CD4-positive, alpha-beta T cell treated with Interleukin-6 for 4 hours (primary cell): ENCODE results near the gene CELF4.

ENCODE experiments used
- DNase-seq: peaks from one replicate; pipeline ENCODE4 v3.0.0-alpha.2; 2020; ENCODE audit warnings: mixed read lengths

CELF4 gene

DNA sequence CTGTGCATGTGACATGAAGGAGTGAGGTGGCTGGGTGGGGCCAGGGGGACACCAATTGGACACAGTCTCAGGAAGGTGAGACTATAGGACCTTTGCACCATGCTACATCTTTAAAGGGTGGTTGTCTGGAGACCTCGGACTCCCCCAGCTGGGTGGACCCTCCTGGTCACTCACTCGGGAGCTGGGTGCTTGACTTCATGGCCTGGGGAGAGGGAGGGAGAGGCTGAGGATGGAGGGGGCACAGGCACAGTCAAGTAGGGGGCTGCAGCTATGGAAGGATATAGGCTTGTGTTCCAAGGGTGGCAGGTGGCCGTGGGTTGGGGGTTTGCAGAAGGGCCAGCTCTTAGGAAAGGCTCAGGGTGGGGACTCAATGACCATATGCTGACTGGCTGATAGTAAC lies 7.1 kb upstream of the CELF4 start:
- no peak for DNase-seq

DNA sequence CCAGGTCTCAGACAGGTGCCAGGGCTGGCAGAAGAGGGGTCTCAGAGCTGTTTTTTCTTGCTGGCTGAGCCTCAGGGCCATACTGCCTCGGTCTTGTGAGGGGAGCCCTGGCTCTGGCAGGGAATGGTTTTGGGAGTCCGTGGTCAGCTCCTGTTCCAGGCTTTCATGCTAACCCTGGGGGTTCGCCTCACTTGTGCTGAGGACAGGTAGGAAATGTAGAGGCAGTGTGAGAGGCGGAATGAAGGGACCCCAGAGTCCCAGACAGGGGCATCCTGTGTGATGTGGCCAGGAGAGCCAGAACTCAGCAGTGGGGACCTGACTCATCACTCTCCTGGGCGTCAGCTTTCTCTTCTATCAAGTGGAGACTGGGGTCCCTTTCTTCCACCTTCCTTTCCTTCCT lies 5.7 kb upstream of the CELF4 start:
- no peak for DNase-seq

DNA sequence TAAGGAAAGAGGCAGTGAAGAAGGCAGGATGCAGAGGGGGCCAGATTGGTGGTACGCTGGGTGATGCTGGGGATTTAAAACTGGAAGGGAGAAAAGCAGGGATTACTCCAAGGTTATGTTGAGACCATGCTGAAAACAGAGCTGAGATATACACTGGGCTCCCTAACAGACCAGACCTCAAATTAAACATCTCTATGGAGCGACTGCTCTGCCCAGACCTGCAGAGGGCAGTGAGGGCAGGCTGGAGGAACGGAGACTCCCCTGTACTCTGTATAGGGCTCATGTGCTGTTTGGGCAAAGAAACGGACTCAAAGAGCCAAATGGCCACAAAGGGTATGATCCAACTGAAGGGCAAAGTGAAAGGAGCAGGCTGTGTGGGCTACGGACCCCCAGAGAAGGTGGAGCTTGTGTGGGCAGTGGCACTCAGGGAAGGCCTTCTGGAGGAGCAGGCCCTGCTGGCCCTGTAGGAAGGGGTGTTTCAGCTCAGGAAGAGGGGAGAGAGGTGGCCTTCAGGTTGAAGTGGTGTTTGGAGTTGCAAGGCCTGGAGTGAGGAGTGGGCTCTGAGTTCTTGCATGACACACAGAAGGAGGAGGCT lies 4.8 kb upstream of the CELF4 start:
- DNase-seq = no peak

DNA sequence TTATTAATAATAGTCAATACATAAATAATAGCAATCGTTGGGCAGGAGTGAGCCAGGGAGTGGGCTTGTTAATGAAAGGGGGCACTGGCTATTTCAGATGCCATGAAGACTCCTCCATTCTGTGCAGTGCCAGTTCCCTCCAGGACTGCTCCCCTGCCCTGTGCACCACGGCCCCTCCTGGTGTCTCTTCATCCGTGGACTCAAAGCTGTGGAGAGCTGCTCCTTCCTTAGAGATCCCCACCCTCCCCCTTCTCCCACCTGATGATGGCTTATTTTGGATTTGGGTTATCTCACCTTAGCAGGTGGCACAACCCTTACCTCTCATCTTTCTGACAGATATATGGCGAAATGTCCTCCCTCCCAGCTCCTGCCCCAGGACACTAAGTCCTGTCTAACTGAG lies 3.1 kb upstream of the CELF4 start:
- DNase-seq = no peak

DNA sequence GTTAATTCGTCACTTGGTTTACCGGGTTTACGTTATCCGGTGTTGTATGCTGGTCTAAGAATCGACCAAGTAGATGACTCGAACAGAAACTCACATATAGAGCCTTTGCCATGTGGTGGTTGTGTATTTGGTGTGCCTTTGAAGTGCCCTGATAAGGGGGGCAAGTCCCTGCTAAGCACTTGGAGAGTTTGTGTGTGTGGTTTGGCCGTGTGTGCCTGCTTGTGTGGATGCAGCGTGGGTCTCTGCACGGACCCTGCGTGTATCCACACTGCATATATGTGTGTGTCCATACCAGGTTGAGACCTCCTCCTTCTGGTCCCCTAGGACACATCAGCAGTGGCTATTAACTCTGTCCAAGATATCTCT lies 2.4 kb upstream of the CELF4 start:
- no peak for DNase-seq

DNA sequence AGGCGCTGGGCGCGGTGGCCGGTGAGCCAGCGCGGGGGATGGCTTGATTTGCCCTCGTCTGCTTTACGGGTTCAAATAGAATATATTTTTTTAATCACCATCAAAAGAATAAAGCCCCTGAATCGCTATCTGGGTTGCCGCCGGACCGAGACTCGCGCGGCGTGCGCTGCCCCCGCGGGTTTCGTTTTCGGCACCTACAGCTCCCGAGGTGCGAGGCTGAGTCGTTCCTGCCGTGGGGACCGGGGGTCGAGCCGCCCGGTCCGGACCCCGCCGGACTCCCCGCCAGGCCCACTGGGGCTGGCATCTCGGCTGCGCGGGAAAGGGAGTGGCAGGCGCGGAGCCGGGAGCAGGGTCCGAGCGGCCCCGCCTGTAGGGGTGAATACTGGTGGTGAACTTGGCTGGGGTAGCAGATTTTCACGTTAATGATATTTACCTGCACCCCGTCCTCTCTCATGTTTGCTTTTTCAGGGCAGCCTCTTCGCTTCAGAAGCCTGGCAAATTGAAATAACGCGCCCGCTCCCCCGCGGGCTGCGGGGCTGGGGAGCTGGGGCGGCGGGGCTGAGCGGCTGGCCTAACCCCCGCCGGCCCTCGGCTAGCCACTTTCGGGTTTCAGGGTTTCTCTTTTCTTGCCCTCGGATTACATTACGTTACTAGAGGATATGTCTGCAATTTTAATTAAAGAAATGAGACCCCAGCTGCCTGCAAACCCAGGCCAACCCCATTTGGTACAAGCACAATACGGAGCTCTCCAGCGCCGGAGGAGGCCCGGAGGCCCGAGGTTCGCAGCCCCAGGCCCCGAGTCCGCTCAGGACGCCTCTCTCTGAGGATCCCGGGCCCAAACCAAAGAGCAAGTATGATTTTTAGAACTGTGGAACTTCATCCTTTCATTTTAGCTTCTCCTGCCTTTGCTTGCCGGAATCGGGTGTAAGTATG lies 1.7 kb upstream of the CELF4 start:
- no peak for DNase-seq

DNA sequence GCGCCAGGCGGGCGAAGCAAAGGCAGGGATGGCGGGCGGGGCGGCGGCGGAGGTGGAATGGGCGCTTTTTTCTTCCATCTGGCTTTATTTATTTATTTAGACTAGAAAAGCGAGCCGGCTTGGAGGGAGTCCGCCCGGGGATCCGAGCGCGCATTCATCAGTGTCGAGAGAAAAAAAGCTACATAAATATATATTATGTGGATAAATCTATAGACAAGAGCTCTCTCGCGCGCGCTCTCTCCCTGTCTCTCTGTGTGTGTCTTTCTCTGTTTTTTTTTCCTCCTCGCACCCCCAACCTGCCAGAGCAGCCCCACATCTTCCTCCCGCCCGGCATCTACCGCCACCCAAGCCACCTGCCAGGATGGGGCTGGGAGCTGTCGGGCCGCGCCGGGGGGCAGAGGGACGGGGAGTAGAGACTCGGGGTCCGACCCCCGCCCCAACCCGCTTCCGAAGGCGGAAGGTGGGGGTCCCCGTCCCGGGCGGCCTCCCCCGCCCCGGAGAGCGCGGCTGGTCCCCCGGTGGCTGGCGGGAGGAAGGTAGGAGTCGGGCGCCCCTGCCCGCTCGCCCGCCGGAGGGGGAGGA lies 972 bp upstream of the CELF4 start:
- DNase-seq = no peak

DNA sequence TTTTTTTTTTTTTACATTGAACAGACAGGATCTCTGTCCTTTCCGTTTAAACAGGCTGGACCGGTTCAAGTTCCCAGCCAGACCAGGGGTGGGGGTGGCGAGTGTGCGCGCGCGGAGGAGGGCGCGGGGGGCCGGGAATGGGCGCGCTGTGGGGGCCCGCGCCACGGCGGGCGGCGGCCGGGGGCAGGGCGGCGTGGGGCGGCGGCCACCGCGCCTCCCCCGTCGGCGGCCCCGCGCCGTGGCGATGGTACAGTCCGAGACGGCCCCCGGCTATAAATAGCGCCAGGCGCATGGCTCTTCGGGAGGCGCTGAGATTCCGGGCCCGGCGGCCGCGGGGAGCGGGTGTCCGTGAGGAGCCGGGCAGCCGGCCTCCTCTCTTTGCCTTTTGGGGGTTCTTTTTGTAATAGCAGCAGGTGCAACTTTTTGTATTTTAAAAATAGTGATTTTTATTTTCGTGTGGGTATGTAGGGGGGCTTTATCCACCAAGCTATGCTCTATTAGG lies 430 bp upstream of the CELF4 start:
- no peak for DNase-seq

DNA sequence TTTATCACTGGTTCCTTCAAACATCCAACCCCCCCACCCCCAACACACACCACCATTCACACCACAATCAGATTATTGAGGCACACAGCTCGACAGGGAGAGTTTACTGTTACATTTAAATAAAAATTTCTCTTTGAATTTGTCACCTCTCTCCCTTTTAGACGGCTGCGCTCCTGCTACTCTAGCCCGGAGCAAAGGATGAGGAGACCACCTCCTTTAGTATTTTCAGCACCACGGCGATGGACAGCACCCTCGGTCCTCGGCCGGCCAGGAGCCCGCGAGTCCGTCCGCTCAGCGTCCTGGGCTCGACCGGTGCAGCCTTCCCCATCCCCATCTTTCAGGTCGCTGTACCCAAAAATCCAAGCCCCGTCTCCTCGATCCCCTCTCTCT lies 892 bp downstream of the CELF4 start:
- no peak for DNase-seq

DNA sequence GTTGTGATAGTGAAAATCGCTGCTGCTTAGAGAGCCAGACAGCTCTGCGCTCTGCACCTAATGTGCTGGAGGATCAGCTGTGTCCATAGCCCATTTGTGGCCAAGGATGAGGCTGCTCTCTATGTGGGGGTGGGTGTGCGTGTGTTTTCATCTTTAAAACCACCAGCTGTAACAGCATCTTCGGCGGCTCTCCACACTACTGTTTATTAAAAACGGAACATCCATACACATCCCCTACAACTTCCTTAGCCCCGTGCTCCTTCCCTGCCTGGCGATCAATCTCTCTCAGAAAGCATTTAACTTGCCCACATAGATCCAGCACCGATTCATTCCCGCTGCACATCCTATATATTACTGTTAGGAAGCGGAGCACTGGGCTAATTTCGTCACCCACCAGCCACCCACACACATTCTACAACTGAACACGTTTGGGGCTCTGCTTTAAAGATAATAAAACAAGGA lies 1.6 kb downstream of the CELF4 start:
- DNase-seq = no peak

DNA sequence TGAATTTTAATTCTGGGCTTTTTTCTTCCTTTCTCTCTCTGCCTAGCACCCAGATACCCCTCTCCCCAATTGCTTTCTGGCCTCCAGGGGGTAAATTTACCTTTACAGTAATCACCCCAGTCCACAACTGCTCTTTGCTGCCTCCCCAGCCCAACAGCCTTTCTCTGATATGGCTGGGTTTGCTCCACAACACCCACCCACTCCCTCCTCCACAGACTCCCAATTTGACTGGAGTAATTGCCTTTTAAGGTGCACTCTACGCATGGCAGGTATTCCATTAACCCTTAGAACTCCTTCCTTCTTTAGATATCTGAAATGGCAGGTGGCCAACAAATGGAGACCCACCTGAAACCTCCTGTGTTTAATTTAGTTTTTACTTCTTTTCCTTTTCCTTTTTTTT lies 3.6 kb downstream of the CELF4 start:
- DNase-seq = no peak

DNA sequence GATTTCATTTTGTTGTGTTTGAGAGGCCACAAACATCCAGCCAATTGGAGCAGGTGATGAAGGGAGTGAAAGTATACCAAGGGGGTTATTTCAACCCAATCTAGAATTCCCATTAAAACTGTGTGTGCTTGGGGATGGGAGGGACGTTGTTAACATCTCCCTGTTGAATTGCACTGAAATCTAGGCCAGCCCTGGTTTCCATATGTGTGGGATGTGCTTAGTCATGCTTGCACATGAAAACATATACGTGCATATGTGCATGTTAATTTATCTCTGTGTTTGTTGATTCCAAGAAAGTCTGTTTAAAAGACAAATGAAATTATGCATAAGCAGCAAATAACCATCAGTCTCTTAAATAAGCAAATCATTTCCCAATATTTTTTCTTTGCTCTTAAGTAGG lies 5.6 kb downstream of the CELF4 start:
- DNase-seq = no peak

DNA sequence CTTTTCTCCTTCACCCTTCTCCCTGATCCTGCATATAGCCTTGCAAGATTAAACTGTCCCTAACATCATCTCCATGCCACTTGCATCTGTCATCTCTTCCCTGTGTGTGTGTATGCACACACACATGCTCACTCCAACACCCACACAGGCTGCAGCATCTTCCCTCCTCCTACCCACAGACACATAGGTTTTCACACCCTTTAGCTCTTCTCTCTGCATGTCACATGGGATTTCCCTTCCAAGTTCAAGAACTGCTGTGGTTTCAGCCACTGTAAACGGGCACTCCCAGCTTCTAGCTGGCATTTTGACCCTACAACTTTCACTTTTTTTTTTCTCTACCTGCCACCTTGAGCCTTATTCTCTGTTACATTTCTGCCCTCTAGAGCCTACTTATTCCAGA lies 6.4 kb downstream of the CELF4 start:
- no peak for DNase-seq

DNA sequence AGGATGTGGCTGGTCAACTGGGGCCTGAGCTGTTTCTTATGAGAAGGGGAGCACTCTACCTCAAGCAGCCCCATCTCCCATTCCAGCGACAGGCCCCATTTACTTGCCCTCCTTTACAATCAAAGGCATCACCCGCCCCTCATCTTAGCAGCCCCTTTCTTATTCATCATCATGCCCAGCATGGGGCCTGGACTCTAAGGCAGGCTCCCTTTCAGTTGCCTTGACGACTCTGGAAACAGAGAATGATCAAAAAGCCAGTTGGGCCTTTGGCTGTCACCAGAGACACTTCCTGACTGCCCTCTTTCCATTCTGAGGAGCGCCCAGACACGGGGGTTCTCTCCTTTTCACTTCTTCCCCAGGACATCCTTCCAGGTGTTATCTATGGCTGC lies 11.2 kb downstream of the CELF4 start:
- DNase-seq = no peak

DNA sequence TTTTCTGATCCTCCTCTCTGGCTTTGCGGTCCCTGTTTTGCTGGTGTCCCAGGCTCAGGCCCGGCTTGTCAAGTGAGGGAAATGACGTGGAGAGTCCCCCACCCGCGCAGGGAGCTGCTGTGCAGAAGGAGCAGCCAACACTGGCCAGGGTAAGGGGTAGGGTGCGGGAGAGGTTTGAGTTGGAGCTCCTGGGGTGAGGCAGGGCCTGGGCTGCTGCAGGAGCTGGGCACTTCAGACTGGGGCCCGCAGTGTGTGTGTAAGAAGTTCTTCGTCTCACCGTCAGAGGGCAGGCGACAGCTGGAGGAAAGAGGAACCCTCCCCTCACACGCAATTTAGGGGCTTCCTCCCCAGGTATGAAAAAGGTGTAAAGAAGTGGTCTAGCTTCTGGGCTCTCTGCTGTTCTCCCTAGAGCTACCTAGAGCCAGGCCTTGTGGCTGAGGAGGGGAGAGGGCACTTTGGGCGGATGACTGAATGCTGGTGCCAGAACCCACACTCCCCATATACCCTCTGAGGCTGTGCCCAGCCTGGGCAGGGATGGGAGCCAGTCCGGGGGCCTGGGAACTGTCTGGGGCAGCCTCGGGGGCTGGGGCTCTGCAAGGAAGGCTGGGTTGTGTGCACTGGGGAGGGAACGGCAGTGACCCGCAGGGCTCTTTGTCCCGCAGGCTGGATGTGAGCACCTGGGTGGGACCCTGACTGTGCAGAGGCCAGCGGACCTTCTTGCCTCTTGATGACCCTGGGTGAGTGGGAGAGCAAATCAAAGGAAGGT lies 11.8 kb downstream of the CELF4 start:
- DNase-seq = no peak

DNA sequence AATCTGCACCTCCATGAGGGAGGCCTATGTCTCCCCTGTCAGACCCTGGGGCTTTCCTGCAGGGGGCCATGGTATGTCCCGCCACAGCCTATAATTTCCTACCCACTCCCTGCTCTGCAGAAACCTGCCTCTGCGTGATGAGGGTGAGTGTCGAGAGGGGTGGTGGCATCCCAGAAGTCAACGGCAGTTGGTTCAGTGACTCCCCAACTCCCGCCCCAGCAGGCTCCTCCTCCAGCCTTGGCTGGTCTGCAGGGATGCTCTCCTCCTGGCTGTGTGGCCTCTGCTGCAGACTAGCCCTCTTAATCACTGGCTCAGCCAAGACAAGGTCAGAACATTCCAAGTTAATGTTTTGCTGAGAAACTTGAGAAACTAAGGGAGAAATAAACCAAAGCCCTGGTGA lies 13.3 kb downstream of the CELF4 start:
- DNase-seq = no peak

DNA sequence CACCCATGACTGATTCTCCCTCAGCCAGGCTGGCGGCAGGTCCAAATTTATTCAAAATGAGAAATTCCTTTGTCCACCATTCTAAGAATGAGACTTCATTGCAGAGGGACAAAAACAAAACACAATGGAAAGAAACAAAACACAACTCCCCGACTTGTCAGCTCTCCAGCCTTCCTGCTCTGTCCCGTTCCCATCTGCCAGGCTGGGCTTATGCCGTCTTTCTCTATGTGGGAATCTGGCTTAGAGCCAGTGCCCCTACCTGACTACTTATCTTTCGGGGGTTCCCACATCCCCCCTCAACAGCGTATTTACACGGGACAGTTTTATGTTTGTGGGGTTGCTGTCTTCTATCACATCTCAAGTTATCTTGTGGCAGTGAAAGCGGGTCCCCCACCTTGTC lies 13.8 kb downstream of the CELF4 start:
- DNase-seq = no peak

DNA sequence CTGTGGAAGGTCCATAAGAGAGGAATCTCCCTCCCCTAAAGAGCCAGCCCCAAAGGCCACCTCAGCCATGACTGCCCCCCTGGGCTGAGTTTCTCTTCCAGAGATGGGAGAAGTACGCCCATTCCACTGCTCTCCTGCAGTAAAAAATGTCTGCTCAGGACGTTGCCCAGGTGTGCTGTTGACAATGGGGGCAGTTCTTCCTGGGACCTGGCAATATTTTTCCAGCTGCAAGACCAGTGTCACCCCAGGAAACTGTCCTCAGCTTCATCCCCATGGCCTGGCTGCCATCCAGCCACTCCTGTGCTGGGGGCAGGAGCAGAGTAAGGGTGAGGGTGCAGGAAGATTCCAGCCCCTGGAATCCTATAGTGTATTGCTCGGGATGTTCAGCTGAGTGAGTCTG lies 14.3 kb downstream of the CELF4 start:
- DNase-seq = no peak

DNA sequence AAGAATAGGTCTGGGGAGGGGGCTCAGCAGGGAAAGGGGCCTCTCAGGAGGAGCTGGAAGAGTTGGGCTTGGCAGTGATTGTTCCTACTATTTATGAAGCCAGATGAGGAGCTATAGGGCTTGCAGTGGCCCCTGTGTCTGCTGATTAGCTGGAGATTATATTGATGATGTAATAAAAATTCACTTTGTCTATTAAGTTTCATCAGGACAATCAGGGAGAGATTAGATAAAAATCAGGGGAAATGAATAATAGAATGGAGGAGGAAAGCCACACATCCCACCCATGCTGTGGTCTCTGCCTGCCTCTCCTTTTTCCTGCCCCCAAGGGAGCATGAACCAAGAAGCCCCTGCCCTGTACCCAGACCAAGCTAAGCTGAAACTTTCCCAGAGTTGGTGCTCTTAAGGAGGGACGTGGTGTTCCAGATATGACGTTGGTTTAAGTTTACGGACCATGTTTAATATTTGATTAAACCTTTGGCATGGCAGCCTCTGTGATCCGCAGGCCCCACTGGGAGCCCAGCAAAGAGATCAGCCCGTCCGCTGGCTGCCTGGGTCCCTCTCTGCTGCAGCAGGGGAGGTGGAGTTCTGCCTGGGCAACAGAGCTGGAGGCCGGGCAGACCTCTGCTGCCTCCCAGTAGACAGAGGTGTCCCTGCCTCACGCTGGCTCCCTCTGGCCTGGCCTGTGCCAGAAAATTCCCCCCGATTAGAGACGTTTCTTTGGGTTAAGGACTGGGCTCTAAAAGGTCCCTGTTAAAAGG lies 15.3 kb downstream of the CELF4 start:
- DNase-seq = no peak

DNA sequence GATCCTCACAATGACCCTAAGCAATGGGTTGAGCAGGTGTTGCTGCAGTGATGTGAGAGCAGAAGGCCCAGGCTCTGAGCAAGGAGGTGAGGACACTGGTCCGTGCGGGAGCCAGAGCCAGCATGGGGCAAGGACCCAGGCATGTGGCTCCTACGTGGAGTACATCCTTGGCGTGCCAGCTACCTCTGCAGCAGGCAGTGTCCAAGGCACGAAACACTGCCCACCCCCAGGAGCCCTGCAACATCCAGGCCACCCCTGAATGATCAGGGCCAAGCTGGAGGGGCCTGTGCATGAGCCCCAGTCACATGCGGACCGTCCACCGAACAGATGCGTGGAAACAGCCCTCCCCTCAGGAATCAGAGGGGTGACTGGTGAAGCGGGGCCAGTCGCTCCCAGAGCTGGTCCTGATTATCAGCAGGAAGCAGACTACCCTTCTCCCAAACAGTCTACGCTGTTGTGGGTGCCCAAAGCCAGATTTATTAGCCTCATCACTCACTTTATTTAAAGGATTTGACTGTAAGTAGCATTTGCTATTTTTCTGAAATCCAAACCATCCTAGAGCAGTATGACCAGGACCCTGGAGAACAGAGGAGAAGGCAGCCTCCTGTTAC lies 16.8 kb downstream of the CELF4 start:
- DNase-seq = no peak

DNA sequence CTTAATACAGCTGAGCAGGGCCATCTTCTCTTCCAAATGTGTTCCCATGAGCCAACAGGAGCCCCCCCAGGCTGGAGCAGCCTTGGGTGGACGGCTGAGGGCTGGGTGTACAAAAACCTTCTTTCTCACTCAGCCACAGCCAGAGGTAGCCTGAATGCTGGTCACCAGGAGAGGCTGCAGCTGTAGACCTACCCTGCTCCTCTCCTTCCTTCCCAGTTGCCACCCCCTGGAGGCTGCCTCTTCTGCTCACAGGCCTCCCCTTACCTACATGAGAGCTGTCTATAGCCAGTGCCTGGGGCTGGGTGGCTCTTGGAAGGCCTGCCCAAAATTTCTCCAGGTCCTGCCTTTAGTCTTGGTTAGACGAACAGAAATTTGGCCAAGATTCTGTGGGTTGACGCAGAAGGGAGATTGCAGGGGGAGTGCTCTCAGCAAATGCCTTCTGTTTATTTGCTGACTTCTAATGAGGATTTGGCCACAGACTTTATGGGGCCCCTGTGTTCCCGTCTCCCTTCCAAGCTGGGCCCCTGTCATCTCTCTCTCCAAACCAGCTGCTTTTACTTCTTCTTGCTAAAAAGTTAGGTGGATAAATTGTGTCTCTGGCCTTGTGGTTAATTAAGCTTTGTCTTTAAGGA lies 18.3 kb downstream of the CELF4 start:
- DNase-seq = no peak

DNA sequence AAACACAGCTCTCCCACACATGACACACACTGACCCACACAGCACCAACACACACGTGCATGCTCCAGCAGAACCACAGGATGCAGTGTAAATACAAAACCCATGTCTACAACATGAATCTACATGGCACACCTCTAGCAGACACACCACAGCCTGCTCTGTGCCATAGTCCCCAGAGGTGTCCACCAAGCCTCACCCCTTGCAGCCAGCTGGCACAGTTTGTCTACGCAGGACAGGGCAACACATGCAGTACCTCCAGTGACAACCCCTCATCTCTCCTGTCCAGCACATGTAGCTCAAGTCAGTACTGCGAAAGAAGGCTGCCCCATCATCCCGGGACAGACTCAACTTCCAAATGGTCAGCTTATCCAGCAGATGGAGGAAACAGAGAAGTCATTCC lies 18.9 kb downstream of the CELF4 start:
- no peak for DNase-seq
